ENCODE data around the gene CLEC10A.
"Not testable (repeated sequence)": the region's sequence is repeated elsewhere in the genome, so short reads cannot be mapped to it uniquely, and the experiment has no call there.

Gene CLEC10A

GRCh38 chr17:7070712-7071111 lies 9.3 kb downstream of the CLEC10A start:
- no peak for DNase-seq

GRCh38 chr17:7068268-7068667 lies 11.8 kb downstream of the CLEC10A start:
- DNase-seq = no peak

- DNase-seq = no peak
Measured at GRCh38 chr17:7067198-7067597, 12.9 kb downstream of the CLEC10A start.

- DNase-seq = no peak
Measured at GRCh38 chr17:7064261-7064660, 15.8 kb downstream of the CLEC10A start.

GRCh38 chr17:7063518-7064094 lies 16.4 kb downstream of the CLEC10A start:
- no peak for DNase-seq

GRCh38 chr17:7060165-7060891 lies 19.7 kb downstream of the CLEC10A start:
- DNase-seq = no peak

GRCh38 chr17:7058831-7059447 lies 21.1 kb downstream of the CLEC10A start:
- DNase-seq = no peak

GRCh38 chr17:7056386-7056785 lies 23.7 kb downstream of the CLEC10A start:
- no peak for DNase-seq

- not testable (repeated sequence) for DNase-seq
Measured at GRCh38 chr17:7050583-7050982, 29.5 kb downstream of the CLEC10A start.

GRCh38 chr17:7048968-7049367 lies 31.1 kb downstream of the CLEC10A start:
- DNase-seq = no peak

GRCh38 chr17:7047566-7047965 lies 32.5 kb downstream of the CLEC10A start:
- DNase-seq = no peak

- DNase-seq = not testable (repeated sequence)
Measured at GRCh38 chr17:7046725-7047397, 33.2 kb downstream of the CLEC10A start.

- DNase-seq = no peak
Measured at GRCh38 chr17:7046127-7046724, 33.8 kb downstream of the CLEC10A start.

GRCh38 chr17:7045492-7046126 lies 34.4 kb downstream of the CLEC10A start:
- DNase-seq = no peak

GRCh38 chr17:7043497-7044198 lies 36.4 kb downstream of the CLEC10A start, which contains the start of gene SLC16A11:
TSS of gene SLC16A11 (minus strand) at chr17:7044092. CDS start at chr17:7043513, 579 bp downstream.
- DNase-seq = peak; percentile 65

GRCh38 chr17:7043182-7043496 lies 36.9 kb downstream of the CLEC10A start:
- no peak for DNase-seq

GRCh38 chr17:7042501-7043181 lies 37.4 kb downstream of the CLEC10A start:
- DNase-seq = no peak

GRCh38 chr17:7041607-7042500 lies 38.2 kb downstream of the CLEC10A start:
- no peak for DNase-seq

GRCh38 chr17:7039832-7040231 lies 40.2 kb downstream of the CLEC10A start:
- no peak for DNase-seq

Data from NCI-H1436 treated with DMSO at 0.1 percent for 48 hours (cell line).